Posterior cingulate gyrus (tissue), 11 donors: Measurements from ENCODE around the gene COL24A1.
A peak's percentile ranks its signal among the peaks of the same experiment; 100 is the strongest.
"Not testable (repeated sequence)": the region's sequence is repeated elsewhere in the genome, so short reads cannot be mapped to it uniquely, and the experiment has no call there.

Experiments used
- DNase-seq, 10 donors: peaks; one replicate each; pipeline versions ENCODE4 v3.0.0 to v3.0.0-alpha.2; 2020 to 2021; ENCODE audit warnings: mixed read lengths in 3 of 10
- intact Hi-C: fragments of 100-400 bp; cut with DNase I; formaldehyde crosslinking; loops from one replicate; pipeline ENCODE4 v1.15.1; 2023

The COL24A1 gene

GRCh38 chr1:85933961-85934360 lies 222.6 kb downstream of the COL24A1 start:
- intact Hi-C loops: no loop called here
- DNase-seq: no peak

- no peak for DNase-seq
- intact Hi-C loops: no loop called here
Measured at GRCh38 chr1:85911742-85912141, 244.8 kb downstream of the COL24A1 start.

- intact Hi-C loops: no loop called here
- no peak for DNase-seq
Measured at GRCh38 chr1:85900921-85901320, 255.7 kb downstream of the COL24A1 start.

- intact Hi-C loops: no loop called here
- DNase-seq: no peak
Measured at GRCh38 chr1:85898861-85899260, 257.7 kb downstream of the COL24A1 start.

- intact Hi-C loops: no loop called here
- peak in 1 of 10 donors; percentile 8 for DNase-seq
Measured at GRCh38 chr1:85894651-85895050, 261.9 kb downstream of the COL24A1 start.

- intact Hi-C loops: no loop called here
- DNase-seq: no peak
Measured at GRCh38 chr1:85892366-85892765, 264.2 kb downstream of the COL24A1 start.

GRCh38 chr1:85889870-85890269 lies 266.7 kb downstream of the COL24A1 start:
- DNase-seq: no peak
- intact Hi-C loops: no loop called here

- intact Hi-C loops: no loop called here
Measured at GRCh38 chr1:85888921-85889320, 267.7 kb downstream of the COL24A1 start.

GRCh38 chr1:85884372-85885035 lies 272.1 kb downstream of the COL24A1 start:
- DNase-seq: no peak
- intact Hi-C loops: no loop called here

More at GRCh38 chr1:85888921-85889320, 267.7 kb downstream of the COL24A1 start:
- no peak for DNase-seq

GRCh38 chr1:85867189-85867588 lies 289.4 kb downstream of the COL24A1 start:
- no peak for DNase-seq
- intact Hi-C loops: no loop called here

GRCh38 chr1:85865213-85865612 lies 291.4 kb downstream of the COL24A1 start:
- intact Hi-C loops: no loop called here
- DNase-seq: no peak

GRCh38 chr1:85864727-85865126 lies 291.8 kb downstream of the COL24A1 start:
- DNase-seq: no peak
- intact Hi-C loops: no loop called here

GRCh38 chr1:85863639-85864038 lies 292.9 kb downstream of the COL24A1 start:
- intact Hi-C loops, DNase-seq: not testable (repeated sequence)

GRCh38 chr1:85862456-85862855 lies 294.1 kb downstream of the COL24A1 start:
- no peak for DNase-seq

GRCh38 chr1:85857991-85858390 lies 298.6 kb downstream of the COL24A1 start:
- DNase-seq: no peak
- intact Hi-C loops: no loop called here

More at GRCh38 chr1:85862456-85862855, 294.1 kb downstream of the COL24A1 start:
- intact Hi-C loops: no loop called here

GRCh38 chr1:85850238-85850637 lies 306.3 kb downstream of the COL24A1 start:
- intact Hi-C loops: no loop called here
- DNase-seq: no peak

GRCh38 chr1:85849660-85850059 lies 306.9 kb downstream of the COL24A1 start:
- intact Hi-C loops: no loop called here
- DNase-seq: no peak

GRCh38 chr1:85847356-85847755 lies 309.2 kb downstream of the COL24A1 start:
- no peak for DNase-seq
- intact Hi-C loops: no loop called here

GRCh38 chr1:85846706-85847105 lies 309.9 kb downstream of the COL24A1 start:
- DNase-seq: no peak
- intact Hi-C loops: no loop called here

- intact Hi-C loops: no loop called here
Measured at GRCh38 chr1:85839459-85839858, 317.1 kb downstream of the COL24A1 start.

GRCh38 chr1:85838238-85838637 lies 318.3 kb downstream of the COL24A1 start:
- no peak for DNase-seq
- intact Hi-C loops: no loop called here

More at GRCh38 chr1:85839459-85839858, 317.1 kb downstream of the COL24A1 start:
- peak in 1 of 10 donors; percentile 12 for DNase-seq

- DNase-seq: no peak
- intact Hi-C loops: no loop called here
Measured at GRCh38 chr1:85836736-85837135, 319.8 kb downstream of the COL24A1 start.

- DNase-seq, intact Hi-C loops: not testable (repeated sequence)
Measured at GRCh38 chr1:85833165-85833564, 323.4 kb downstream of the COL24A1 start.
